Measurements from ENCODE around the gene RGS13. TPM values are rescaled to one million over a fixed set of nuclear protein-coding genes. Genes with fewer than 3 reads are reported as not detected.
A peak's percentile ranks its signal among the peaks of the same experiment; 100 is the strongest.

The RGS13 gene, protein sequence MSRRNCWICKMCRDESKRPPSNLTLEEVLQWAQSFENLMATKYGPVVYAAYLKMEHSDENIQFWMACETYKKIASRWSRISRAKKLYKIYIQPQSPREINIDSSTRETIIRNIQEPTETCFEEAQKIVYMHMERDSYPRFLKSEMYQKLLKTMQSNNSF
- 1 to 10 TPM in 1 of 2 donors, under 1 TPM in 1; 0.81 to 1.2 TPM for total RNA-seq
- long read RNA-seq, donor 1 = 0 reads
- long read RNA-seq, donor 2, partial matches to known transcripts = 0 of 2 reads
- long read RNA-seq, donor 2, other reads (novel, unspliced or antisense) = 2 of 2 reads

GRCh38 chr1:192635939-192636338 lies at the start of gene RGS13:
RGS13 (plus strand) TSS chr1:192636147; CDS start chr1:192644335, 8,188 bp downstream.
- intact Hi-C loops (cut with DNase I) = no loop called here
- no peak for DNase-seq (ENCODE audit: low spot score)

DNA sequence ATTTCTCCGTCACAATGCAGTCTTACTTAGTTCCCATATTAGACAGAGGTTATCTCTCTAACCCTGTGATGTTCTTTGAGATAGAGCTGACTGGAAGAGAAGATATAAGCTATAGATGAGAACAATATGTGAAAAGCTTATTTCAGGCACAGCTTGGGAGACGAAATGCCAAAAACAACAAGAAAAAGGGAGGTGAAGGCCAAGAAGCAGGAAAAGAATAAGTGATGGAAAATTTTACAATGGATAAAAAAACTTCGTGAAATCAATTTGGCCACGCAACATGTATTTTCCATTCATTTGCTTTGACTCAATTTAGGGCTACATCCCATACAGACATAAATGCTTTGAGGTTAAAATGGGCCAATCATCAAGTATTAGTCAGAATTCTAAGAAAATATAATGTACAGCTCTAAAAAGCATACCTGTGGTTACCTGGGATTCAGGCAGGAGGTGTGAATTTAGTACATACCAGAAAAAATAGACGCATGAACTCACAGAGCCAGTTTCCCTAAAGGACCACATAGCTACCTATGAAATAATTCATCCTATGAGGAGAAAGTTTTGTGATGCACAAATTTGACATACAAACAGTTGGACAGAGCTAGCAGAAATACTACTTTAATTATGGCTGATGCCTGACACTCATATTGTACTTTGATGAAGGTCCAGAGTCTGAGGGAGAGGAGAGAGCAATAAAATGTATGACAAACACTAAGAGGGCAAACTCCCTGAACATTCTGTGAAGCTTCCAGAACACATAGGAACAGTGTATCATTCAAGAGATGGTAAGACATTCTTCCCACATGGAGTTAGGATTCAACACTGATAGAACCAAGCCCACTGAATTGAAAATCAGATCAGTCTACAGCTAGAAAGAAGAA lies 48.3 kb upstream of the RGS13 start:
- no peak for DNase-seq (ENCODE audit: low spot score)

DNA sequence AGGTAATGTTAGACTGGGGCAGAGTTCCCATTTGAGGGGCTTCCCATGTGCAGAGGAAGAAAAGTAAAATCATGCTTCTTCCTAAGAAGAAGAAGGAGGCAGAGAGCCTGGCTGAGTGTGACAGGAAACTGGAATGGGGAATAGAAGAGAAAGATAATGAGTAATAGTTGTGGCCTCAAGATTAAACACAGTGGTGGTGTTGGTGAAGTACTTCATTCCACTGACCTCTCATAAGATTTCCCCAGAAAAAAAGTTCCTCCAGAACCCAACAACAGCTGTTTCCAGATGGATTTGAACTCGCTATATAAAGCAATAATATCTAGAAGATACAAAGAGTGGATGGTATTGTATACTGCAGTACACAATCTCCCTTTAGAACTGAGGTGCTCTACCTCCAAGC lies 47.4 kb upstream of the RGS13 start:
- intact Hi-C loops (cut with DNase I) = loop anchor here in 1 of 2 donors (10.0 kb wide), 1 partner anchor 114 kb away; no protein-coding TSS in a partner anchor
- DNase-seq (ENCODE audit: low spot score) = no peak

More for the DNA sequence above, 48.3 kb upstream of the RGS13 start:
- intact Hi-C loops (cut with DNase I) = loop anchor here in 1 of 2 donors (10.0 kb wide), 1 partner anchor 113 kb away; no protein-coding TSS in a partner anchor

DNA sequence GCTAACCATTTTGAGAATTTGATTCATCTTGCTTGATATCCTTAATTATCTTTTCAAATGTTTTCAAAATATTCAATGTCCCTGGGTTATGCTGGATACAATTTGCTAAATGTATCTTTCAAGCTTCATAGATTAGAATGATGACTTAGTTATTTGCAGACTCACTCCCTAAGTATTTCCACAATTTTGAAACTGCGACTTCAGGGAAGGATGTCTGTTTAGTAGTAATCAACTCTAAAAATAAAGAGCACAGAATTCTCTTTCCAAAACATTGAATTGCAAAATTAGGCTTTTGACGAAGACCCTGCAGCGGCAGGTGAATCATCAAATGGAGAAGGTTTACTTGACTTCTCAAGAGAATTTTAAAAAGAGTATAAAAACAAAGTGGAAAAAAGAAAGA lies 46.1 kb upstream of the RGS13 start:
- no peak for DNase-seq (ENCODE audit: low spot score)
- intact Hi-C loops (cut with DNase I) = loop anchor here in 1 of 2 donors (10.0 kb wide), 1 partner anchor 115 kb away; no protein-coding TSS in a partner anchor

- DNase-seq (ENCODE audit: low spot score) = no peak
- intact Hi-C loops (cut with DNase I) = no loop called here
These were observed 43.4 kb upstream of the RGS13 start for GRCh38 chr1:192592517-192592916.

DNA sequence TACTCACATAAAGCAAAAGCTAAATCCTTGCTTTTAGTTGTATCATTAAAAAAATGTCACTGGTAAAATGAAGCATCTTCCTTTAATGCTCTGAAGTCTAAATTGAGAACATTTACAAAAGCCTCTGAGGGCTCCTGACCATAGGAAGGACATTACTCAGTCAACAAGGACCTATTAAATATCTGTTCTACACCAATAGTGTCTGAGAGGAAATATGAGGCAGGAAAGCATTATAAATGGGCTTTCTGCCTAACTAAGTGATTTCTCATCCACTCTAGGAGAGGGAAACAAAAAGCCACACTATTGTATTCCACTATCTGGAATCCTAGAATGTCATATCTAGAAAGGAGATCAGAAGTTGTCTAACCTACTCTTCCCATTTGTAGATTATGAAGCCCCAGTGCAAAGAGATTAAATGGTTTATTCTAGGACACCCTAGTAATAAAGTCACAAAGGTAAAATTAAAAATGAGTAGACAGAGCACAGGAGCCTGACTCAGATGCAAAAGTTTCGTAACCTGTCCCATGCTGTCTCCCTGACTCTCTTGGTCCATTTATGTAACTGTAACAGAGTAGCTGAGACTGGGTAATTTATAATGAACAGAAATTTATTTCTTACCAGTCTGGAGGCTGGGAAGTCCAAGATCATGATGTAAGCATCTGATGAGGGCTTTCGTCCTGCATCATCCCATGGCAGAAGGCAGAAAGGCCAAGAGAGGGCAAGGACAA lies 42.8 kb upstream of the RGS13 start:
- DNase-seq (ENCODE audit: low spot score) = no peak
- intact Hi-C loops (cut with DNase I) = no loop called here

DNA sequence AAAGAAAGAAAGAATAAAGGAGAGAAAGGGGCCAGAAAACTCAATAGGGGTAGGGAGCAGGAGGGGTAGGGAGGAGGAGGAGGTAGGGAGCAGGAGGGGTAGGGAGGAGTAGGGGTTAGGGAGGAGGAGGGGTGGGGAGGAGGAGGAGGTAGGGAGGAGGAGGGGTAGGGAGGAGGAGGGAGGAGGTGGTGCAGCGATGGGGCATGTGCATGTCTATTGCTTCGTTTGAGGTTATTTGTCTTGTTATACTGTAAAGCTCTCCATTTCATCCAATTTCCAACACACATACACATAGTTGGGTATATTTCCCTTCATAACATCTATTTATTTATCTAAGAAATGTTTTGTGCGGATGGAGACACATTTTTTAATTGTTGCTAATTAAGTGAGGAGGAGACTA lies 40.6 kb upstream of the RGS13 start:
- no peak for DNase-seq (ENCODE audit: low spot score)
- intact Hi-C loops (cut with DNase I) = no loop called here

- DNase-seq (ENCODE audit: low spot score) = no peak
- intact Hi-C loops (cut with DNase I) = no loop called here
These were observed 37.4 kb upstream of the RGS13 start for GRCh38 chr1:192598589-192598988.

DNA sequence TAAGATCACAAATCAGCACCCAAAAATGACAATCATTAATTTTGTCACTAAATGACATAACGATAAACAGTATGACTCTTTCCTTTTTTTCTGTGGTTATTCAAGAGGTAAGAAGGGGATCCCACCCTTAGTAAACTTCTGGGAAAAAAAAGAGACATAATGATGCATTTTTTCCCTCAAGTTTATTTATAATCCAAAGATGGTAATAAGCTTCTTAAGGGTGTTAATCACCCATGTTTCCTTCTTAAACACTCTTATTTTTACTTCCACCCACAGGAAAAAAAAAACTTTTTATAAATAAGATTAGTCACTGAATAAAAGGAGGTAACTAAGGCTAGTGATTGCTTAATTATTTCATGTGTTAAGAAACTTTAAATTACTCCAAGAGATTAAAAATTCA lies 35.7 kb upstream of the RGS13 start:
- intact Hi-C loops (cut with DNase I) = loop anchor here in 1 of 2 donors (10.0 kb wide), 1 partner anchor 125 kb away; no protein-coding TSS in a partner anchor
- no peak for DNase-seq (ENCODE audit: low spot score)

DNA sequence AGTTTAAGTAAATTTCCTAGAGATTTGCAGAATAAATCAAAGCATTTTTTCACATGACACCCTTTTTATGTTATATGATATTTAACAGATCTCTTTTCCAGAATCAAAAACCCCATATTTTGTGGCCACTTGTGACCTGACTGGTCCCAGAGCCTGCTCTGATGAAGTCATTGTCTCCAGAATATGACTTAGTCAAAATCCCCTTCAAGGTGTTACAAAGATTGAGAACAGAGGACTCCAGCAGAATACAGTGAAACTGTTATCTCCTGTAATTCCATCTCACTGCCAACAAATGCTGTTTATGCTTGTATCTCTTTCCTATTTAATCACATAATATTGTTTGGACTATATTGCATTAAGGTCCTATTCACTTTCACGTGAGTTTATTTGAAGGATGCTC lies 34.8 kb upstream of the RGS13 start:
- DNase-seq (ENCODE audit: low spot score) = no peak
- intact Hi-C loops (cut with DNase I) = loop anchor here in 1 of 2 donors (10.0 kb wide), 1 partner anchor 126 kb away; no protein-coding TSS in a partner anchor

DNA sequence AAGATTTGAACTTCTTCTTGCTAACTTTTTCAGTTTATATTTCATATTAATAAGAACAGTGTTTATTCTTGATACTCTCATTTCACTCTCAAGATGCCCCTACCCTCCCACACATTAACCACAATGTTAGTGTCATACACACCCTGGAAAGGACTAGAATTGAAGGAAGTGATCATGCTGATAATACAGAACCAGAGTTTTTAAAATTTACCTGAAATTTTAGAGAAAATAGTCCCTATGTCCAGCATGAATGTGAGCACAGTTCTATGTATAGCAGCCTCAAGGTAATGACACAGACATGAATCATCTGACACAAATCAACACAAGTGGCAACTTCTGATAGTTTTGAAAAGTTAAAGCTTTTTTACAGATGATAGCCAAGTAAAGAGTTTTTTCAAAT lies 34.4 kb upstream of the RGS13 start:
- no peak for DNase-seq (ENCODE audit: low spot score)
- intact Hi-C loops (cut with DNase I) = loop anchor here in 1 of 2 donors (10.0 kb wide), 1 partner anchor 127 kb away; no protein-coding TSS in a partner anchor

DNA sequence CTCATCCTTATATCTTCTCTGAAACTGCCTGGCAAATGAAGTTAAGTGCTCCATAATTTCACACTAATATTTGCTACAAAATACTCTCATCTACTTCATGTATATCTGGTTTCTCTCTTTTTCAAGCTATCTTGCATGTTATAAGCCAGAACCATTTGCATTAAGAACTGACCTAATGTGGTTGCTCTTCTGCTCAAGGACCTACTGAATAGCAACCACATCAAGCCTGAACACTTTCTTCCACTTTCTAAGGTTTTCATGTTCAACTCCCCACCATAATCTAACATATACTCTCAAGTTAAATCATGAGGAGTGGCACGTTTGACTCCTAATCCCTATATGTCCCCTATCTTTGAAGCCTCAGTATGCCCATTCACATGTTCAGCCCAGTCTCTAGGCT lies 33.2 kb upstream of the RGS13 start:
- DNase-seq (ENCODE audit: low spot score) = no peak
- intact Hi-C loops (cut with DNase I) = loop anchor here in 1 of 2 donors (10.0 kb wide), 1 partner anchor 128 kb away; no protein-coding TSS in a partner anchor

- DNase-seq (ENCODE audit: low spot score) = no peak
- intact Hi-C loops (cut with DNase I) = loop anchor here in 1 of 2 donors (10.0 kb wide), 1 partner anchor 129 kb away; no protein-coding TSS in a partner anchor
These were observed 32.6 kb upstream of the RGS13 start for GRCh38 chr1:192603218-192603787.

GRCh38 chr1:192604979-192605620 lies 30.8 kb upstream of the RGS13 start:
- intact Hi-C loops (cut with DNase I) = loop anchor here in 1 of 2 donors (10.0 kb wide), 1 partner anchor 130 kb away; no protein-coding TSS in a partner anchor
- no peak for DNase-seq (ENCODE audit: low spot score)

- intact Hi-C loops (cut with DNase I) = loop anchor here in 1 of 2 donors (10.0 kb wide), 1 partner anchor 134 kb away; no protein-coding TSS in a partner anchor
- DNase-seq (ENCODE audit: low spot score) = no peak
These were observed 27.3 kb upstream of the RGS13 start for GRCh38 chr1:192608671-192609070.

DNA sequence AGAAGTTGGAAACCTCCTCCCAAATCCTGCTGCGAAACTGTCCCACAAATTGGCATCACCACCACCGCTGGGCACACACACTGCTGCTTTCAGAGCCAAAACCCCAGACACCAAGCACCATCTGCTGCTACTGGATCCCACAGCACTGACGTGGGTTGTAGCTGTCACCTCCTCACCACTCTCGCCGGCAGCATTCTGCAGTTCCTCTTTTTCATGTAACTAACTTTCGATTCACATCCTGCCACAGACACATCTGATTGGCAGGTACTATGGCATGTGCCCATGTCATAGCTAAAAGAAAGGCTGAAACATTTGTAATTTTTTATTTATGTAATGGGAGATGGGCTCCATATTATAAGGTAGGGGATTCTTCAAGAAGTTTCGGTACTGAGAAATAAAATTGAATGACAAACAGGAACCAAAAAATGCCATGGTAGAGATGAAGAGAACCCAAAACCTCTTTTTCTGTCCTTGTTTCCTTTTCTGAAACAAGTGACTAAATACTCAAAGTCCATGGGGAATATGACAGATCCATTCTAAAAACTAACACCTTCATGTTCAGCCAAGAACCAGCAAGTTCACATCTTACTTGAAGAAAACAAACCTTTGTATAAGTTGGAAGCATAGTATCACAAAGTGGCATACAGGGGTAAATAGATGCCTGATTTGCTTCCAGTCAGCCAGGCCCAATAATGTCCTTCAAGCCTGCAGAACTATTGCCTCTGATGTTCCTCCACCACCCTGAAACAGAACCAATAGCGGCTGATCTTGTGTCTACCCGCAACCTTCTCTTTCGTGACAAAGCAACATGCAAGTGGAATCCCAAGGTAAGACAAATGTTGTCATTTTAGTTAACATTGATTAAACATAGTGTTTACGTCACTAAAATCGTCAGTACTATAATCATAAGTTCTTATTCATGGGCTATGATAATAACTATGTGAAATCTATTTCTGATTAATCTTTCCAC lies 26.6 kb upstream of the RGS13 start:
- intact Hi-C loops (cut with DNase I) = loop anchor here in 1 of 2 donors (10.0 kb wide), 1 partner anchor 135 kb away; no protein-coding TSS in a partner anchor
- DNase-seq (ENCODE audit: low spot score) = peak; percentile 90

Data from posterior vena cava (tissue), 2 donors.